K562 (cell line): ENCODE results near the gene CD164L2. TPM values are rescaled to one million over a fixed set of nuclear protein-coding genes. Genes with fewer than 3 reads are reported as not detected.
A peak's percentile ranks its signal among the peaks of the same experiment; 100 is the strongest.

Source experiments
- CCNT2 ChIP-seq: IDR thresholded peaks from 2 replicates; pipeline ENCODE4 v1.6.1; 2011; ENCODE audit warnings: borderline replicate concordance, low read depth, mild to moderate bottlenecking, moderate library complexity, mixed read lengths, low read length; ENCODE audit not compliant: insufficient read length; ENCODE audit errors: extremely low read depth
- COPS2 ChIP-seq: fragments of 450-650 bp; conservative IDR thresholded peaks from 2 replicates; pipeline ENCODE4 v1.6.1; 2016; ENCODE audit warnings: mild to moderate bottlenecking, moderate library complexity
- FOXM1 ChIP-seq, 2 experiments: fragments of 450-650 bp in 1 of 2; sonication (generic) in 1 of 2; formaldehyde crosslinking in 1 of 2; IDR thresholded peaks; 2 replicates each; pipeline versions ENCODE4 v1.6.1 to v1.9.0; 2017 to 2022; ENCODE audit warnings: low read depth in 2 of 2, mild to moderate bottlenecking in 2 of 2, missing genetic modification reagents in 1 of 2, moderate library complexity in 1 of 2
- GATAD2A ChIP-seq: fragments of 450-650 bp; IDR thresholded peaks from 2 replicates; pipeline ENCODE4 v1.6.1; 2017
- HDAC6 ChIP-seq: IDR thresholded peaks from 2 replicates; pipeline ENCODE4 v1.6.1; 2012; ENCODE audit warnings: low read depth, mild to moderate bottlenecking, control low read depth, inconsistent platforms, low read length, moderate library complexity
- IRF2 ChIP-seq: sonication (generic); formaldehyde crosslinking; IDR thresholded peaks from 2 replicates; pipeline ENCODE4 v1.8.1; 2022; ENCODE audit warnings: mild to moderate bottlenecking, missing genetic modification reagents
- NFE2L1 ChIP-seq: fragments of 450-650 bp; IDR thresholded peaks from 2 replicates; pipeline ENCODE4 v1.6.1; 2016; ENCODE audit warnings: missing genetic modification characterization, low read depth, mild to moderate bottlenecking, missing compliant biosample characterization, moderate library complexity, borderline replicate concordance
- NR2C1 ChIP-seq, 2 experiments: fragments of 450-650 bp; IDR thresholded peaks; 2 replicates each; pipeline ENCODE4 v1.6.1; 2017; ENCODE audit warnings: mild to moderate bottlenecking in 2 of 2, antibody characterized with exemption in 1 of 2, inconsistent platforms in 1 of 2, missing compliant biosample characterization in 1 of 2, missing genetic modification characterization in 1 of 2
- SLC30A9 ChIP-seq: fragments of 250-450 bp; sonication (Bioruptor Pico); IDR thresholded peaks from 2 replicates; pipeline ENCODE4 v1.8.0; 2022; ENCODE audit warnings: mild to moderate bottlenecking, moderate library complexity
- SP2 ChIP-seq: IDR thresholded peaks from 2 replicates; pipeline ENCODE4 v1.6.1; 2011; ENCODE audit warnings: mild to moderate bottlenecking, low read depth, low read length, moderate library complexity; ENCODE audit not compliant: poor library complexity, severe bottlenecking; ENCODE audit errors: extremely low read depth
- SRF ChIP-seq, 2 experiments: fragments of 250-450, 450-650 bp in 1 of 2; sonication (Bioruptor Pico) in 1 of 2; sonication (generic) in 1 of 2; formaldehyde crosslinking; IDR thresholded peaks; 2 replicates each; pipeline versions ENCODE4 v1.5.0 to v1.5.1; 2020 to 2022; ENCODE audit warnings: mild to moderate bottlenecking in 1 of 2, missing genetic modification reagents in 1 of 2
- ZBTB33 ChIP-seq: sonication (generic); formaldehyde crosslinking; IDR thresholded peaks from 2 replicates; pipeline ENCODE4 v1.8.1; 2023; ENCODE audit warnings: mild to moderate bottlenecking, missing genetic modification reagents
- ZNF512 ChIP-seq: IDR thresholded peaks from 2 replicates; pipeline ENCODE4 v1.6.1; 2016; ENCODE audit warnings: missing genetic modification characterization, missing compliant biosample characterization
- ZNF668 ChIP-seq: fragments of 250-450 bp; sonication (Bioruptor Pico); IDR thresholded peaks from 2 replicates; pipeline ENCODE4 v1.8.0; 2022; ENCODE audit warnings: mild to moderate bottlenecking, inconsistent platforms
- ZNF764 ChIP-seq: fragments of 250-450 bp; sonication (Bioruptor Pico); IDR thresholded peaks from 2 replicates; pipeline ENCODE4 v1.4.0; 2020; ENCODE audit warnings: low read depth, mild to moderate bottlenecking, moderate library complexity
- ZNF785 ChIP-seq: fragments of 250-450 bp; sonication (Bioruptor Pico); IDR thresholded peaks from 2 replicates; pipeline ENCODE4 v1.4.0; 2020; ENCODE audit warnings: mild to moderate bottlenecking
- polyA plus RNA-seq, 8 experiments: library from polyadenylated mRNA; depleted of rRNA in 4 of 8; stranded (reverse) in 5 of 8; unstranded in 3 of 8; fragments of >200 nt; fragmentation: Nextera tagmentation in 2 of 8; fragmentation: Illumina TruSeq in 1 of 8; extraction: Ambion mirVana in 2 of 8; extraction: Trizol in 1 of 8; gene quantifications; 2 replicates each; pipeline versions ENCODE4 v1.2.1 to v1.2.3, GENCODE V29; 2011 to 2014; ENCODE audit warnings: inconsistent platforms in 1 of 8, missing spikeins in 1 of 8
- total RNA-seq, 7 experiments: library from RNA; depleted of rRNA in 6 of 7; stranded (reverse); fragments of >200 nt in 6 of 7; fragmentation: Illumina TruSeq in 2 of 7; extraction: Trizol in 2 of 7; gene quantifications; 2 replicates each; pipeline versions ENCODE4 v1.2.1 to v1.2.3, GENCODE V29; 2011 to 2021; ENCODE audit warnings: low replicate concordance in 1 of 7
- TF ChIP-seq, protein P1 (sequence below): fragments of 200-400 bp; formaldehyde crosslinking; IDR thresholded peaks from 2 replicates; pipeline ENCODE4 v1.6.1; 2017; ENCODE audit warnings: mild to moderate bottlenecking, low read depth, low read length, moderate library complexity
- TF ChIP-seq, protein P2 (sequence below): fragments of 250-450 bp; sonication (Bioruptor Pico); IDR thresholded peaks from 2 replicates; pipeline ENCODE4 v1.8.0; 2022; ENCODE audit warnings: moderate library complexity, mild to moderate bottlenecking, inconsistent platforms

The CD164L2 gene
- total and polyA plus RNA-seq, 9 of the 15 experiments (the other 6 are each of a cell fraction or from before 2014, with no cell fraction given) = 0.08 to 0.92 (median 0.38) TPM; not detected in 1

DNA sequence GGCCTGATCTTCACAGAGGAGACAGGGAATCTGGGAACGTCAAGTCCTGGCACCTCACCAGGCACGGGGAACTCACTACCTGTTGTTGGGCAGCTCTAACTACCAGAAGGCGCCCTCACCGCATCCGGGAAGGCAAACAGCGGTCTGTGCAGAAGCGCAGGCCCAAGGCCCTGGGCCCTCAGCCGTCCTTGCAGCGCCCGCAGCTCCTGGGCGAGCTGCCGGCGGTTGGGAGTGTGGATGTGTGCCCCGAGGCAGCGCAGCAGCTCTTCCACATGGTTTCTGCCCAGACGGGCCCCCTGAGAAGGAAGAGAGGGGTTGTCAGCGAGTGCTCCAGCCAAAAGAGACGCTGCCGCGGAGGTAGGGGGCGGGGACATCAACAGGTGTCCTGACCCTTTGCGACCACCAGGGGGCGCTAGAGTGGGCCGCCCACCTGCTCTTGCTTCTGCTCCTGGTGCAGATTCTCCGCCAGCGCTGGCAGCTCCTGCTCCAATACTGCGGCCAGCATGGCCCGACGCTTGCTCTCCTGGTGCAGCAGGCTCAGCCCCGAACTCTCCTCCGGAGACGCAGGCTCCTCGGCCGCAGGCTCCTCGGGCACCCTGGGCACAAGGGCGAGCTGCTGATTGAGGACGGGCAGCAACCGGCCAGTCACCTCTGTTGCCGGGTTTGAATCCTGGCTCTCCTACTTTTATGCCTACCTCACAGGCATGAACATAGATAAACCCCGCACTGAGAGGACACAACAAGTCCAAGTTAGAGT is 25.7 kb downstream of the CD164L2 start (continued):
- TF ChIP-seq, protein P1, sequence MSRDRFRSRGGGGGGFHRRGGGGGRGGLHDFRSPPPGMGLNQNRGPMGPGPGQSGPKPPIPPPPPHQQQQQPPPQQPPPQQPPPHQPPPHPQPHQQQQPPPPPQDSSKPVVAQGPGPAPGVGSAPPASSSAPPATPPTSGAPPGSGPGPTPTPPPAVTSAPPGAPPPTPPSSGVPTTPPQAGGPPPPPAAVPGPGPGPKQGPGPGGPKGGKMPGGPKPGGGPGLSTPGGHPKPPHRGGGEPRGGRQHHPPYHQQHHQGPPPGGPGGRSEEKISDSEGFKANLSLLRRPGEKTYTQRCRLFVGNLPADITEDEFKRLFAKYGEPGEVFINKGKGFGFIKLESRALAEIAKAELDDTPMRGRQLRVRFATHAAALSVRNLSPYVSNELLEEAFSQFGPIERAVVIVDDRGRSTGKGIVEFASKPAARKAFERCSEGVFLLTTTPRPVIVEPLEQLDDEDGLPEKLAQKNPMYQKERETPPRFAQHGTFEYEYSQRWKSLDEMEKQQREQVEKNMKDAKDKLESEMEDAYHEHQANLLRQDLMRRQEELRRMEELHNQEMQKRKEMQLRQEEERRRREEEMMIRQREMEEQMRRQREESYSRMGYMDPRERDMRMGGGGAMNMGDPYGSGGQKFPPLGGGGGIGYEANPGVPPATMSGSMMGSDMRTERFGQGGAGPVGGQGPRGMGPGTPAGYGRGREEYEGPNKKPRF = no peak
- peak; percentile 25; the same call in 1 of the 2 replicates for TF ChIP-seq IRF2 (CRISPR knock-in tag)
- TF ChIP-seq ZNF764 (CRISPR knock-in tag) = 0 out of 2 replicates have a peak, but pooled peaks have one; percentile 37
- no peak for TF ChIP-seq NFE2L1 (tag)
- no peak for TF ChIP-seq ZNF668 (CRISPR knock-in tag)
- no peak for TF ChIP-seq ZNF785 (CRISPR knock-in tag)
- no peak for TF ChIP-seq CCNT2
- TF ChIP-seq SLC30A9 (CRISPR knock-in tag) = no peak
- TF ChIP-seq, protein P2, sequence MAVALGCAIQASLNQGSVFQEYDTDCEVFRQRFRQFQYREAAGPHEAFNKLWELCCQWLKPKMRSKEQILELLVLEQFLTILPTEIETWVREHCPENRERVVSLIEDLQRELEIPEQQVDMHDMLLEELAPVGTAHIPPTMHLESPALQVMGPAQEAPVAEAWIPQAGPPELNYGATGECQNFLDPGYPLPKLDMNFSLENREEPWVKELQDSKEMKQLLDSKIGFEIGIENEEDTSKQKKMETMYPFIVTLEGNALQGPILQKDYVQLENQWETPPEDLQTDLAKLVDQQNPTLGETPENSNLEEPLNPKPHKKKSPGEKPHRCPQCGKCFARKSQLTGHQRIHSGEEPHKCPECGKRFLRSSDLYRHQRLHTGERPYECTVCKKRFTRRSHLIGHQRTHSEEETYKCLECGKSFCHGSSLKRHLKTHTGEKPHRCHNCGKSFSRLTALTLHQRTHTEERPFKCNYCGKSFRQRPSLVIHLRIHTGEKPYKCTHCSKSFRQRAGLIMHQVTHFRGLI = no peak
- TF ChIP-seq SRF (CRISPR knock-in tag; IDR thresholded peaks at IDR 0.05) = no peak
- no peak for TF ChIP-seq GATAD2A
- peak; percentile 43; the same call in 1 of the 2 replicates for TF ChIP-seq ZBTB33 (CRISPR knock-in tag)
- no peak for TF ChIP-seq ZNF512
- no peak for TF ChIP-seq NR2C1 (IDR thresholded peaks at IDR 0.05)
- TF ChIP-seq NR2C1 (tag; IDR thresholded peaks at IDR 0.05) = no peak
- TF ChIP-seq SP2 = no peak
- TF ChIP-seq COPS2 = no peak
- no peak for TF ChIP-seq FOXM1 (IDR thresholded peaks at IDR 0.05; ENCODE audit: low read depth)
- no peak for TF ChIP-seq FOXM1 (CRISPR knock-in tag; IDR thresholded peaks at IDR 0.05; ENCODE audit: low read depth)
- no peak for TF ChIP-seq HDAC6
